Mesenchymal stem cell (in vitro differentiated cells and primary cell): ENCODE measurements around the gene MTCL1.

Experiments
- DNase-seq: peaks from one replicate; pipeline ENCODE4 v3.0.0-alpha.2; 2013
- H2AFZ ChIP-seq: one replicate; pipeline ENCODE4 v1.6.1; 2013; ENCODE audit warnings: low read depth, mild to moderate bottlenecking, control low read depth, inconsistent platforms, low read length, moderate library complexity
- H2AK5ac ChIP-seq: 2 replicates; pipeline ENCODE4 v1.6.1; 2013; ENCODE audit warnings: low read length, moderate library complexity, mild to moderate bottlenecking, inconsistent platforms; ENCODE audit not compliant: severe bottlenecking
- H2BK120ac ChIP-seq: one replicate; pipeline ENCODE4 v1.6.1; 2013; ENCODE audit warnings: low read depth, mild to moderate bottlenecking, inconsistent platforms, low read length, moderate library complexity
- H2BK12ac ChIP-seq, 2 experiments: one replicate each; pipeline ENCODE4 v1.6.1; 2013; ENCODE audit warnings: inconsistent platforms in 2 of 2, low read length in 2 of 2, mild to moderate bottlenecking in 2 of 2, moderate library complexity in 2 of 2, control low read depth in 1 of 2
- H2BK15ac ChIP-seq: one replicate; pipeline ENCODE4 v1.6.1; 2013; ENCODE audit warnings: mild to moderate bottlenecking, low read depth, inconsistent platforms; ENCODE audit not compliant: poor library complexity, severe bottlenecking
- H2BK5ac ChIP-seq: 2 replicates; pipeline ENCODE4 v1.6.1; 2013; ENCODE audit warnings: low read depth, mild to moderate bottlenecking, low read length, control low read depth, inconsistent platforms; ENCODE audit not compliant: poor library complexity, severe bottlenecking
- H3K14ac ChIP-seq, 2 experiments: one replicate each; pipeline ENCODE4 v1.6.1; 2013; ENCODE audit warnings: inconsistent platforms in 2 of 2, low read length in 2 of 2, control low read depth in 1 of 2, mild to moderate bottlenecking in 1 of 2, moderate library complexity in 1 of 2
- H3K18ac ChIP-seq, 2 experiments: one replicate each; pipeline ENCODE4 v1.6.1; 2013; ENCODE audit warnings: inconsistent platforms in 2 of 2, low read length in 2 of 2, control low read depth in 1 of 2, low read depth in 1 of 2, mild to moderate bottlenecking in 1 of 2
- H3K23ac ChIP-seq, 2 experiments: one replicate each; pipeline ENCODE4 v1.6.1; 2013; ENCODE audit warnings: inconsistent platforms in 2 of 2, low read length in 2 of 2, mild to moderate bottlenecking in 2 of 2, moderate library complexity in 2 of 2, control low read depth in 1 of 2
- H3K27ac ChIP-seq: 2 replicates; pipeline ENCODE4 v1.5.1; 2013; ENCODE audit warnings: mild to moderate bottlenecking, moderate library complexity, low read length, control low read depth, inconsistent platforms; ENCODE audit not compliant: poor library complexity, severe bottlenecking
- H3K27me3 ChIP-seq, 2 experiments: 2 replicates each; pipeline versions ENCODE4 v1.6.1 to v1.7.0; 2013; ENCODE audit warnings: low read length in 2 of 2, mild to moderate bottlenecking in 2 of 2, moderate library complexity in 2 of 2, control low read depth in 1 of 2, inconsistent platforms in 1 of 2; ENCODE audit not compliant: control insufficient read depth in 1 of 2, insufficient read depth in 1 of 2
- H3K36me3 ChIP-seq, 2 experiments: 2 replicates each; pipeline versions ENCODE4 v1.6.1 to v1.7.0; 2013; ENCODE audit warnings: low read length in 2 of 2, control low read depth in 1 of 2, inconsistent platforms in 1 of 2, low read depth in 1 of 2, mild to moderate bottlenecking in 1 of 2; ENCODE audit not compliant: insufficient read depth in 2 of 2, control insufficient read depth in 1 of 2
- H3K4ac ChIP-seq, 2 experiments: one replicate each; pipeline ENCODE4 v1.6.1; 2013; ENCODE audit warnings: inconsistent platforms in 2 of 2, low read length in 2 of 2, mild to moderate bottlenecking in 2 of 2, moderate library complexity in 2 of 2, control low read depth in 1 of 2, low read depth in 1 of 2
- H3K4me1 ChIP-seq: 2 replicates; pipeline ENCODE4 v1.6.1; 2013; ENCODE audit warnings: low read depth, low read length, control low read depth; ENCODE audit not compliant: control insufficient read depth, insufficient read depth
- H3K4me2 ChIP-seq: 2 replicates; pipeline ENCODE4 v1.6.1; 2013; ENCODE audit warnings: low read length, mild to moderate bottlenecking, inconsistent platforms; ENCODE audit not compliant: poor library complexity, severe bottlenecking
- H3K4me3 ChIP-seq, 2 experiments: 2 replicates each; pipeline versions ENCODE4 v1.5.1 to v1.7.0; 2013; ENCODE audit warnings: low read length in 2 of 2, mild to moderate bottlenecking in 2 of 2, control low read depth in 1 of 2, low read depth in 1 of 2; ENCODE audit not compliant: insufficient read depth in 1 of 2
- H3K79me1 ChIP-seq: replicated peaks from 2 replicates; pipeline ENCODE4 v1.6.1; 2013; ENCODE audit warnings: mild to moderate bottlenecking, control low read depth, low read length, inconsistent platforms; ENCODE audit not compliant: poor library complexity, severe bottlenecking
- H3K9ac ChIP-seq: 2 replicates; pipeline ENCODE4 v1.7.0; 2013; ENCODE audit warnings: mild to moderate bottlenecking, low read length, moderate library complexity
- H3K9me3 ChIP-seq: 2 replicates; pipeline ENCODE4 v1.7.0; 2013; ENCODE audit warnings: mild to moderate bottlenecking, low read length; ENCODE audit not compliant: control insufficient read depth
- H4K8ac ChIP-seq: one replicate; pipeline ENCODE4 v1.6.1; 2013; ENCODE audit warnings: inconsistent platforms, mild to moderate bottlenecking, low read length, moderate library complexity
- H4K91ac ChIP-seq: one replicate; pipeline ENCODE4 v1.6.1; 2013; ENCODE audit warnings: mild to moderate bottlenecking, low read length, inconsistent platforms
- WGBS: methylation state at CpG from one replicate; pipeline ENCODE4 v1.1.7; 2013; ENCODE audit warnings: mixed read lengths; 5-methylcytosine and 5-hydroxymethylcytosine counted together

MTCL1 gene

DNA sequence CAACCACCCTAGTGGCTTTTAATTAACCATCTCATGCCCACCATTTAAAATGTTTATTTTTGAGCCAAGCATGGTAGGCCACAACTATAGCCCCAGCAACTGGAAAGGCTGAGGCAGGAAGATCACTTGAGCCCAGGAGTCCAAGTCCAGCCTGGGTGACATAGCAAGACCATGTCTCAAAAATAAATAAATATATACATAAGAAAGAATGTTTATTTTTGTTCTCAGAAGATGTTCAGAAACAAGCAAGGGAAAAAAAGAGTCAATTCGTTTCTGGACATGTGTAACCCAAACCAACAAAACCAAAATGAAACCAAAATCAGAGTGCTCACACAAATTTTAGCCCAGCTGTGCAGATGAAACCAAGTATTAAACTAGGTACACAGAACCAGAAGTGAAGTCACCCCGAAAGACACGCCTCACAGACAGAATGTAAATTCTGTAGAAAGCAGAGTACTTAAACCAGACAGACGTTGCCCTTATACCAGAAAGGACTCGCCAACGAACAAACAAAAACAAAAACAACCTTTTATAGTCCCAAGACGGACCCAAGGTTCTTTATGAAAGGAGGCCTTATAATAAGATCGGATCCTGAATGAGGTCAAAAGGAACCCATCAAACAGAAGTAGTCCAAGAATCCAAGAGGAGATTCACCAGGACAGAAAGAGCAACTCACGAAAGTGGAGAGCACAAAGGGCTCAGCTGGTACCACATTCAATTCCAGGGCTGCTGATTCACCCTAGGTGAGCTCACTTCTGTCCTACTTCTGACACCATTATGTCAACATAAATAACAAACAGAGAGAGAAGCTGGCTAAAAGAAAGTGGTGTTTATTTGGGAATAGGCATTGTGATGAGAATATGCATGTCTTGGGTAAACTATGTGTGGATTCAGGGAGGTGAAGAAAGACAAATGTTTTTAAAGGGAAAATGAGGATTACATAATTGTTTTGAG lies 31.8 kb upstream of the MTCL1 start:
- H2BK12ac ChIP-seq: no peak overlapping the region
- no peak overlapping the region for H3K9ac ChIP-seq
- no peak overlapping the region for H3K27ac ChIP-seq
- H3K18ac ChIP-seq: no peak overlapping the region
- H4K91ac ChIP-seq: no peak overlapping the region
- no peaks in the 10 kb centered on the region for H3K9me3 ChIP-seq
- no peak overlapping the region for H3K4me3 ChIP-seq
- H3K14ac ChIP-seq: no peak overlapping the region
- H2BK15ac ChIP-seq: no peak overlapping the region
- 84% methylated on average over 8 of the region's 9 CpGs for WGBS
- H2BK120ac ChIP-seq: no peak overlapping the region
- H3K36me3 ChIP-seq: no peaks in the 10 kb centered on the region
- H3K23ac ChIP-seq: no peak overlapping the region
- H3K79me1 ChIP-seq: no peaks in the 10 kb centered on the region
- H4K8ac ChIP-seq: no peak overlapping the region
- H2AK5ac ChIP-seq: no peak overlapping the region
- H2AFZ ChIP-seq: no peak overlapping the region
- no peak overlapping the region for H2BK5ac ChIP-seq
- peaks cover 1% of the 10 kb centered on the region for H3K4me1 ChIP-seq
- H3K4ac ChIP-seq: no peak overlapping the region
- no peaks in the 10 kb centered on the region for H3K27me3 ChIP-seq
- DNase-seq: peak; percentile 56
- no peak overlapping the region for H3K4me2 ChIP-seq

DNA sequence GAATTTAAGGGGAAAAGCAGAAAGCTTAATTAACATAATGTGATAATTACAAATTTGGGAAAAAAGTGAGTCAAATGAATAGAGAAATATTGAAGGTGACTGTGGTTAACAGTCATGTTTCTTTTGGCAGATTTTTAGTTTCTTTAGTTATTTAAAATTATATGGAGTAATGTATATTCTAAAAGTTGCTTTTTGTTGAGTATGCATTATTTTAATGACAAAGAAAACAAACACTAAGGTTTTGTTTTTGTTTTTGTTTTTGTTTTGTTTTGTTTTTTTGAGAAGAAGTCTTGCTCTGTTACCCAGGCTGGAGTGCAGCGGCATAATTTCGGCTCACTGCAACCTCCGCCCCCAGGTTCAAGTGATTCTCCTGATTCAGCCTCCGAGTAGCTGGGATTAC lies 30.3 kb upstream of the MTCL1 start:
- WGBS: 87% methylated on average over 4 of the region's 4 CpGs
- no peaks in the 10 kb centered on the region for H3K27me3 ChIP-seq
- H2BK120ac ChIP-seq: no peak overlapping the region
- no peak for DNase-seq
- H3K14ac ChIP-seq: no peak overlapping the region
- H3K9me3 ChIP-seq: no peaks in the 10 kb centered on the region
- no peak overlapping the region for H3K9ac ChIP-seq
- H3K23ac ChIP-seq: no peak overlapping the region
- no peak overlapping the region for H3K4me3 ChIP-seq
- H3K4me1 ChIP-seq: peaks cover 1% of the 10 kb centered on the region
- no peak overlapping the region for H3K27ac ChIP-seq
- no peak overlapping the region for H2BK15ac ChIP-seq
- H2BK12ac ChIP-seq: no peak overlapping the region
- no peak overlapping the region for H2AFZ ChIP-seq
- no peak overlapping the region for H2BK5ac ChIP-seq
- no peaks in the 10 kb centered on the region for H3K36me3 ChIP-seq
- H3K18ac ChIP-seq: no peak overlapping the region
- H3K79me1 ChIP-seq: no peaks in the 10 kb centered on the region
- no peak overlapping the region for H2AK5ac ChIP-seq
- H3K4me2 ChIP-seq: no peak overlapping the region
- no peak overlapping the region for H4K8ac ChIP-seq
- H3K4ac ChIP-seq: no peak overlapping the region
- H4K91ac ChIP-seq: no peak overlapping the region

- Histone ChIP-seq H3K27me3 (no peaks in the 10 kb centered on the region), H3K9me3 (no peaks in the 10 kb centered on the region), H4K8ac (no peak overlapping the region), H3K4me1 (peaks cover 4% of the 10 kb centered on the region), H3K23ac (no peak overlapping the region), H3K4ac (no peak overlapping the region), H2BK120ac (no peak overlapping the region), H3K27ac (no peak overlapping the region), H2AFZ (peak overlapping the region; percentile 53), H3K18ac (peak overlapping the region in 1 of 2 experiments; percentile 22), H2AK5ac (no peak overlapping the region), H2BK15ac (no peak overlapping the region), H2BK5ac (no peak overlapping the region), H3K4me2 (no peak overlapping the region), H2BK12ac (no peak overlapping the region), H3K36me3 (no peaks in the 10 kb centered on the region), H3K79me1 (no peaks in the 10 kb centered on the region), H3K9ac (no peak overlapping the region), H3K4me3 (no peak overlapping the region), H4K91ac (no peak overlapping the region), H3K14ac (peak overlapping the region in 1 of 2 experiments; percentile 48)
- no peak for DNase-seq
- WGBS: 94% methylated on average over 4 of the region's 4 CpGs
Measured at GRCh38 chr18:8681196-8681595, 24.2 kb upstream of the MTCL1 start.

DNA sequence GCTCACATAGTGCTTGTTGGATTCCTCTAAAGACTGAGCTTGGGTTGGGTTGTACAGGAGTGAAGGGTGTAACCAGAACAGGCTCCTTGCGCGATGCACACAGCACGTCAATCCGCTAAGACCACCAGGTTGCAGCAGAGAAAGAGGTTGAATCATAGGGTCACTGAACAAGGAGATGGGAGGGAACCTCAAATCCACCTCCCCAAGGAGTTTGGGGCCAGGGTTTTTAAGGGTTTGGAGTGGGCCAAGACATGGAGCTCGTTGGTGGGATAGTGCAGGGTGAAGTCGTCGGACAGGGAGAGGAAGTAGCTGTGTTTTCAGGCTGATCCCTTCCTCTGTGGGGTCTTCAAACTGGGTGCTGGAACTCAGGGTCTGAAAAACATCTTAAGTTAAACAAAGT lies 20.8 kb upstream of the MTCL1 start:
- Histone ChIP-seq H2BK12ac (no peak overlapping the region), H2BK15ac (no peak overlapping the region), H2BK5ac (no peak overlapping the region), H3K79me1 (no peaks in the 10 kb centered on the region), H3K4me2 (no peak overlapping the region), H4K8ac (no peak overlapping the region), H2BK120ac (no peak overlapping the region), H2AK5ac (no peak overlapping the region), H3K4me1 (peaks cover 4% of the 10 kb centered on the region), H3K4me3 (no peak overlapping the region), H3K4ac (no peak overlapping the region), H3K27me3 (no peaks in the 10 kb centered on the region), H3K9ac (no peak overlapping the region), H3K27ac (no peak overlapping the region), H4K91ac (no peak overlapping the region), H3K23ac (no peak overlapping the region), H3K36me3 (no peaks in the 10 kb centered on the region), H3K18ac (no peak overlapping the region), H2AFZ (no peak overlapping the region), H3K9me3 (no peaks in the 10 kb centered on the region), H3K14ac (no peak overlapping the region)
- WGBS: 91% methylated on average over 7 of the region's 7 CpGs
- DNase-seq: no peak
